Measurements from ENCODE around the gene TMC2.

GRCh38 chr20:2633381-2633780 is 97.0 kb downstream of the TMC2 start:
- TF ChIP-seq CTCF (IDR thresholded peaks at IDR 0.05) (no peak), EZH2phosphoT487 (IDR thresholded peaks at IDR 0.05) (no peak), EZH2 (IDR thresholded peaks at IDR 0.05) (no peak)

All from neural progenitor cell (in vitro differentiated cells).